ENCODE measurements around the gene ZNF414.

DNA sequence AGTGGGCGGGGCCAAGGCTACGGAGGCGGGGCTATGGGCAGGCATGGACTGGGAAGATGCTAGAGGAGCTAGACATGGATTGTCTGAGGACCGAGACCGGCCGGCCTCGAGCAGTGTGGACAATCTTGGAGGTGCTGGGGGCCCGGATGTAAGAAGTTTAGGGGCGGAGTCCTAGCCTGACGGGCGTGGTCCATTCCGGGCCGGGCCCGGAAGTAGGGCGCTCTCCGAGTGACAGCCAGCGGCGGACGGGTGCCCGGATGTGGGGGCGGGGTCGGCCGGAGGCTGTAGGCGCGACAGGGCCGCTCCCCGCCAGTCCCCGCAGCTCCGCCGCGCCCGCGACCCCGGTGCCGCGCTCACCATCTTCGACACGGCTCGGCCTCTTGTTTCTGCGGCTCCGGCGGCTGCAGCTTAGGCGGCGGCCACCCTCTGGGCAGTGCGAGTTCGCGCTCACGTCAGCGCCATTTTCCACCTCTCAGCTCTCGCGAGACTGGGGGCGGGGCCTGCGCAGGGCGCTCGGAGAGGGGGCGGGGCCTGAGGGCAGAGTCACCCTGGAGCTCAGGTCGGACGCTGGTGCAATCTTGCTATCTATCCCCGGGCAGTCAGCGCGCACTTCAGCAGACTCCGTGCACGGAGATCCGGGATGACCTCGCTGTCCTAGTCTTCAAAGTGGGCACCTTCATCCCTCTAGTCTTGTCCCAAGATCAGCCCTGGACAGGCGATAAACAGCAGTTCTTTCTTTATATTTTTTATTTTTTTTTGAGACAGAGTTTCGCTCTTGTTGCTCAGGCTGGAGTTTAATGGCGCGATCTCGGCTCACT, at the start of gene ZNF414:
- TF ChIP-seq POLR2A (IDR thresholded peaks at IDR 0.05; ENCODE audit: low read depth, low read length) (peak; percentile 87), POLR2AphosphoS5 (IDR thresholded peaks at IDR 0.05; ENCODE audit: low read depth, low read length) (peak; percentile 86), TAF1 (IDR thresholded peaks at IDR 0.05; ENCODE audit: low read depth, low read length) (peak; percentile 87), POU2F2 (IDR thresholded peaks at IDR 0.05; ENCODE audit: low read depth, low read length) (0 out of 2 replicates have a peak, but pooled peaks have one; percentile 8)

Data from GM12891 (cell line).